B cell (primary cell): ENCODE data around the gene TRAPPC1.

Experiments
- CTCF ChIP-seq: fragments of 200-600 bp; IDR thresholded peaks from one replicate; pipeline ENCODE4 v1.8.0; 2022; ENCODE audit warnings: antibody characterized with exemption, mild to moderate bottlenecking
- EZH2 ChIP-seq: IDR thresholded peaks from 2 replicates; pipeline ENCODE4 v1.6.1; 2012; ENCODE audit warnings: borderline replicate concordance, low read depth, mild to moderate bottlenecking, moderate library complexity, low read length; ENCODE audit not compliant: insufficient read depth, poor library complexity, severe bottlenecking

GRCh38 chr17:7894226-7894625 lies 37.5 kb downstream of the TRAPPC1 start:
- TF ChIP-seq CTCF: no peak
- TF ChIP-seq EZH2: no peak
